ENCODE measurements around the gene CAMK2N2.

Gene CAMK2N2

GRCh38 chr3:184223946-184224345 is 37.4 kb downstream of the CAMK2N2 start:
- DNase-seq (ENCODE audit: low read depth in 1 of 2, low spot score in 1 of 2) = no peak

DNA sequence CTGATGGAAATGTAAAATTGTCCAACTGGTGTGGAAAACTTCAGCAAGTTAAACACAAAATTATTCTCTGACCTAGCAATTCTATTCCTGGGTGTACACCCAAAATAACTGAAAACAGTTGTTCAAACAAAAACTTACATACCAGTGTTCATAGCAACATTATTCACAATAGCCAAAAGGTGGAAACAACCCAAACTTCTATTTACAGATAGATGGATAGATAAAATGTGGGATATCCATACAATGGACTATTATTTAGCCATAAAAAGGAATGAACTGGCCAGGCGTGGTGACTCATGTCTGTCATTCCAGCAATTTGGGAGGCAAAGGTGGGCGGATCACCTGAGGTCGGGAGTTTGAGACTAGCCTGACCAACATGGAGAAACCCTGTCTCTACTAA is 38.8 kb downstream of the CAMK2N2 start:
- DNase-seq (ENCODE audit: low read depth in 1 of 2, low spot score in 1 of 2) = no peak

GRCh38 chr3:184218814-184219213 is 42.5 kb downstream of the CAMK2N2 start:
- DNase-seq (ENCODE audit: low read depth in 1 of 2, low spot score in 1 of 2) = no peak

- DNase-seq (ENCODE audit: low read depth in 1 of 2, low spot score in 1 of 2) = no peak
These were observed 49.6 kb downstream of the CAMK2N2 start for GRCh38 chr3:184211718-184212117.

DNA sequence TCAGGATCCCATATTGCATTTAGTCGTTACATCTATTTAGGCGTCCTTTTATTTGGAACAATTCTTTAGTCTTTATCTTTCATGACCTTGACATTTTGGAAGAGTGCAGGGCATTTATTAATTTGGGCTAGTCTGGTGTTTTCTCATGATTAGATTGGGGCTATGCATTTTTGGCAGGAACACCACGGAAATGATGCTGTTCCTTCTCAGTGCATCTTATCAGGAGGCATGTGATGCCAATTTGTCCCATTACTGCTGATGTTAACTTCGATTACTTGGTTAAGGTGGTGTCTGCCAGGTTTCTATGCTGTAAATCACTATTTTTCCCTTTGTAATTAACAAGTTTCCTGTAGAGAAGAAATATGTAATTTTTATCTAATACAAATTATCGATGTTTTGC is 50.1 kb downstream of the CAMK2N2 start:
- DNase-seq (ENCODE audit: low read depth in 1 of 2, low spot score in 1 of 2) = no peak
